HG03342 (cell line): ENCODE measurements around the gene MYT1.
"Not testable (repeated sequence)": the region's sequence is repeated elsewhere in the genome, so short reads cannot be mapped to it uniquely, and the experiment has no call there.

Experiments used
- ATAC-seq: cut with Tn5 transposase; IDR thresholded peaks from one replicate; pipeline ENCODE4 v1.9.1; 2021; ENCODE audit warnings: mild to moderate bottlenecking, moderate library complexity; ENCODE audit not compliant: unreplicated experiment

The MYT1 gene

GRCh38 chr20:64164123-64164836 lies at the start of gene MYT1:
MYT1 (plus strand) TSS chr20:64164452; CDS start chr20:64198862, 34,410 bp downstream.
- no peak for ATAC-seq

- ATAC-seq = no peak
Measured at GRCh38 chr20:64115171-64115911, 48.9 kb upstream of the MYT1 start.

GRCh38 chr20:64116016-64116415 lies 48.2 kb upstream of the MYT1 start:
- no peak for ATAC-seq

GRCh38 chr20:64116541-64117431 lies 47.5 kb upstream of the MYT1 start:
- no peak for ATAC-seq

GRCh38 chr20:64117432-64117777 lies 46.8 kb upstream of the MYT1 start:
- ATAC-seq = not testable (repeated sequence)

GRCh38 chr20:64119301-64119680 lies 45.0 kb upstream of the MYT1 start:
- no peak for ATAC-seq

- ATAC-seq = no peak
Measured at GRCh38 chr20:64119681-64120341, 44.4 kb upstream of the MYT1 start.

- no peak for ATAC-seq
Measured at GRCh38 chr20:64121586-64121985, 42.7 kb upstream of the MYT1 start.

GRCh38 chr20:64122927-64123326 lies 41.3 kb upstream of the MYT1 start:
- ATAC-seq = not testable (repeated sequence)

GRCh38 chr20:64123517-64123916 lies 40.7 kb upstream of the MYT1 start:
- not testable (repeated sequence) for ATAC-seq

- no peak for ATAC-seq
Measured at GRCh38 chr20:64129146-64129782, 35.0 kb upstream of the MYT1 start.

- ATAC-seq = no peak
Measured at GRCh38 chr20:64130271-64130670, 34.0 kb upstream of the MYT1 start.

GRCh38 chr20:64130876-64131275 lies 33.4 kb upstream of the MYT1 start:
- ATAC-seq = no peak

GRCh38 chr20:64131406-64131805 lies 32.8 kb upstream of the MYT1 start:
- no peak for ATAC-seq

GRCh38 chr20:64133951-64134407 lies 30.3 kb upstream of the MYT1 start:
- ATAC-seq = no peak

- ATAC-seq = not testable (repeated sequence)
Measured at GRCh38 chr20:64134744-64135143, 29.5 kb upstream of the MYT1 start.

GRCh38 chr20:64136004-64136710 lies 28.1 kb upstream of the MYT1 start:
- no peak for ATAC-seq

- ATAC-seq = no peak
Measured at GRCh38 chr20:64137598-64138031, 26.6 kb upstream of the MYT1 start.

- no peak for ATAC-seq
Measured at GRCh38 chr20:64138276-64138815, 25.9 kb upstream of the MYT1 start.
